Measurements from ENCODE around the gene TPGS2.
"Not testable (repeated sequence)": the region's sequence is repeated elsewhere in the genome, so short reads cannot be mapped to it uniquely, and the experiment has no call there.

The TPGS2 gene

DNA sequence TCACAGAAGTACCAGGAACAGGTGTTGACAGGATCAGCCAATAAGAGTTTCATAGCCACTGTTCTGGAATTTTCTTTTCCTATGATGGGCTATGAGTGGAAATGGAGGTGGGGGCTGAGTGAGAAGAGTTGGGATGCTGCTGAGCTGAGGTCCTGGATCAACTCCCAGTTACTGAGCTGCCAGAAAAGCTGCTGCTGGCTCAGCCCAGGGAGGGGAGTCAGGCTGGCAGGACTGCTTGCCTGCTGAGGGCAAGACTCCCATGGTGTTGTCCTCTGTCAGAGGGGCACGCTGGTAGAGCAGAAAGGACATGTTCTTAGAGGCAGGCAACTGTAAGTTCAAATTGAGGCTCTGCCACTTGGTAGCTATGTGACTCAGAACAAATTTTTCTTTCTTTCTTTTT, 11.8 kb downstream of the TPGS2 start:
- no peaks in the 10 kb centered on the region for H3K4me1 ChIP-seq (ENCODE audit: control insufficient read depth, insufficient read depth, low read length)
- H3K27ac ChIP-seq (ENCODE audit: low read depth, low read length): no peak overlapping the region
- H3K9ac ChIP-seq (ENCODE audit: low read length): no peak overlapping the region
- no peaks in the 10 kb centered on the region for H3K27me3 ChIP-seq (ENCODE audit: control insufficient read depth, insufficient read depth, low read length)
- H3K4me3 ChIP-seq (ENCODE audit: low read length): no peak overlapping the region
- H3K36me3 ChIP-seq (ENCODE audit: control insufficient read depth, insufficient read depth, low read length): peaks cover 6% of the 10 kb centered on the region

DNA sequence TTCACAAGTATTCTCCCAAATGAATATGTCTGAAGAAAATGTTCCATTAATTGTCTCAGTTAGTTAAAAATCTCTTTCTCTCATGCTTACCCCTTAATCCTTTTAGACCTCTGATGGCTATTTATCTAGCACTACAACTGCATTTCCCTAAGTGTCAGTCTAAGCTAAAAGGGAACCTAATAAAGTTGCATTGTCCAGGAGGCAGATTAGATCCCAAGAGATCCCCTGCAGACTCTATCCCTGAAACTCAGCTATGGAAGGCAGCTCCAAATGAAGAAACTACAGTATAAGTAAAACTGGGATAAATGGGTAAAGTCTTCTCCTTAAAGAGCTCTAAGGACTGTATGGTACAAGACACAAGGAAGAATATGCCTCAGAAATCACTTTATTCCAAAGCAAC, 12.7 kb downstream of the TPGS2 start:
- H3K4me1 ChIP-seq (ENCODE audit: control insufficient read depth, insufficient read depth, low read length); H3K36me3 ChIP-seq (ENCODE audit: control insufficient read depth, insufficient read depth, low read length); H3K9ac ChIP-seq (ENCODE audit: low read length); H3K27ac ChIP-seq (ENCODE audit: low read depth, low read length); H3K27me3 ChIP-seq (ENCODE audit: control insufficient read depth, insufficient read depth, low read length); H3K4me3 ChIP-seq (ENCODE audit: low read length): not testable (repeated sequence)

DNA sequence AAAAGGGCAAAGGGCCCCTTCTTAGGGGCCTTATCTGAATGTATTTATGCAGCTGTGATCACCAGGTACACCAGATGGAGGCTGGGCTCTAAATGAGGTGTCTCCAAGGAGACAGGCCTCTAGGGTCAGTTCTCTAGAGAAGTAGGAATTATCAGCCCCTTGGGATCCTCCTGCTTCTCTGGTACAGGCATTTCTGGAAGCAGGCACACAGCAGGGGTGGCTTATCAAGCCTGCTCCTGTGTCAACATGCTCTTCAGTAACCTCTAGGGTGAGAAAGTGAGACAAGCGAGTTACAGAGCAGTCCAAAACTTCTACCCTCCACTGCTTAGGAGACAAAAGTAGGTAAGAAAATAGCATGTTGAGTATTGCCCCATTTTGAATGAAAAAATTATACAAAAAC, 13.8 kb downstream of the TPGS2 start:
- peaks cover 6% of the 10 kb centered on the region for H3K36me3 ChIP-seq (ENCODE audit: control insufficient read depth, insufficient read depth, low read length)
- no peak overlapping the region for H3K4me3 ChIP-seq (ENCODE audit: low read length)
- H3K27me3 ChIP-seq (ENCODE audit: control insufficient read depth, insufficient read depth, low read length): no peaks in the 10 kb centered on the region
- H3K4me1 ChIP-seq (ENCODE audit: control insufficient read depth, insufficient read depth, low read length): no peaks in the 10 kb centered on the region
- H3K27ac ChIP-seq (ENCODE audit: low read depth, low read length): no peak overlapping the region
- H3K9ac ChIP-seq (ENCODE audit: low read length): no peak overlapping the region

DNA sequence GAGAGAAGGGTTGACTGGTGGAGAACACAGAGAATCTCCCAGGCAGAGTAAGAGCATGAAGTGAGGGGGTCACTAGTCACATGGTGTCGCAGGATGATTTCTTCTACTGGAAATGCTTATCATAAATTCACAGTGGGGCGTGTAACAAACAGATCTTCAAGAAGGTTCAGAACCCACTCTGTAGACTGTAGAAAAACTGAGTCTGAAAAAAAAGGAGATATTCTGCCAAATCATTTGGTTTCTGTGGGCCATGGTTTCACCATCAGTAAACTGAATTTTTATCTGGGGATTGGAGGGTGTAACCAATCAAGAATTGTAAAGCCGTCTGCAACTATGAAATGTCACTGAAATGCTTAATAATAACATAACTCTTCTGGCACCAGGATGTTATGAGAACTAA, 15.0 kb downstream of the TPGS2 start:
- Histone ChIP-seq H3K4me1 (ENCODE audit: control insufficient read depth, insufficient read depth, low read length) (no peaks in the 10 kb centered on the region), H3K9ac (ENCODE audit: low read length) (no peak overlapping the region), H3K36me3 (ENCODE audit: control insufficient read depth, insufficient read depth, low read length) (peaks cover 6% of the 10 kb centered on the region), H3K27me3 (ENCODE audit: control insufficient read depth, insufficient read depth, low read length) (no peaks in the 10 kb centered on the region), H3K27ac (ENCODE audit: low read depth, low read length) (no peak overlapping the region), H3K4me3 (ENCODE audit: low read length) (no peak overlapping the region)

DNA sequence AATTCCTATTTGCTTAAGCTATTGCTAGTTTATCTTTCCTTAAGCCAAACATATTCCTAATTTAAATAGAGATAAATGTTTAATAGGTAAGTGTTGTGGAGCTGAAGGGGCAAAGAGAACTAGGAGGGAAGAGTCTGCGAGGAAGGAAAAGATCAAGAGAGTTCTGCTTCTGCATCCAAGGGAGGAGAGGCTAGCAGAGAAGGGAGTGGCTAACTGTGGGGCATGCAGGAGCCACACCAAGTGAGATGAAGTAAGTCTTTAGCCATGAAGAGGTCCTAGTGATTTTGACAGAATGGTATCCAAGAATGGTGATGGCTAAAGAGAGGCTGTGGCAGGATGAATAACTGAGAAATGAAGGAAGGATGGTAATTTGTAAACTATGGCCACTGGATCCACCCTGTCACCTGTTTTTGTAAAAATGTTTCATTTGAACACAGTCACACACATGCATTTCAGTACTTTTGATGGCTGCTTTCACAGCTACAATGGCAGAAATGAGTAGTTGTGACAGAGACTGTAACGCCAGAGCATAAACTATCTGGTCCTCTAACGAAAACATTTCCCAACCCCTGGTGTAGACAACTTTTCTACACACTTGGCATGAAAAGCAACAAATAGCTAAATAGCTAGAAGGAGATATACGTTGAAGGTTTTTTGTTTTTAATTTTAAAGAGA, 15.6 kb downstream of the TPGS2 start:
- Histone ChIP-seq H3K4me3 (ENCODE audit: low read length) (no peak overlapping the region), H3K27ac (ENCODE audit: low read depth, low read length) (no peak overlapping the region), H3K4me1 (ENCODE audit: control insufficient read depth, insufficient read depth, low read length) (no peaks in the 10 kb centered on the region), H3K27me3 (ENCODE audit: control insufficient read depth, insufficient read depth, low read length) (no peaks in the 10 kb centered on the region), H3K9ac (ENCODE audit: low read length) (no peak overlapping the region), H3K36me3 (ENCODE audit: control insufficient read depth, insufficient read depth, low read length) (peaks cover 6% of the 10 kb centered on the region)

DNA sequence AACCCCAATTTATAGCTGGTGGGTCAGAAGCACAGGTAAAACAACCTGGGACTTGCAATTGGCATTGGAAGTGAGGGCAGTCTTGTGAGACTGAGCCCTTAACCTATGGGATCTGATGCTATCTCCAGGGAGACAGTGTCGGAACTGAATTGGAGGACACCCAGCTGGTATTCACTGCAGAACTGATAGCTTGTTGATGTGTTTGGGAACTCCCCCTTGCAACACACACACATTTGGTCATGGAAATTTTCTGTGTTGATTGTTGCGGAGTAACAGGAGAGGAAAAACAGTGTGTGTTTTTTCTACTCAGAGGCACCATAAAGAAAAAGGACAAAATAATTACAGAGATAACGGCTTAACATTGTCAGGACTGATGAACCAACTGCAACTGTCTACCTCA, 16.1 kb downstream of the TPGS2 start:
- peaks cover 5% of the 10 kb centered on the region for H3K36me3 ChIP-seq (ENCODE audit: control insufficient read depth, insufficient read depth, low read length)
- no peaks in the 10 kb centered on the region for H3K27me3 ChIP-seq (ENCODE audit: control insufficient read depth, insufficient read depth, low read length)
- H3K4me1 ChIP-seq (ENCODE audit: control insufficient read depth, insufficient read depth, low read length): no peaks in the 10 kb centered on the region
- H3K27ac ChIP-seq (ENCODE audit: low read depth, low read length): no peak overlapping the region
- no peak overlapping the region for H3K4me3 ChIP-seq (ENCODE audit: low read length)
- H3K9ac ChIP-seq (ENCODE audit: low read length): no peak overlapping the region

DNA sequence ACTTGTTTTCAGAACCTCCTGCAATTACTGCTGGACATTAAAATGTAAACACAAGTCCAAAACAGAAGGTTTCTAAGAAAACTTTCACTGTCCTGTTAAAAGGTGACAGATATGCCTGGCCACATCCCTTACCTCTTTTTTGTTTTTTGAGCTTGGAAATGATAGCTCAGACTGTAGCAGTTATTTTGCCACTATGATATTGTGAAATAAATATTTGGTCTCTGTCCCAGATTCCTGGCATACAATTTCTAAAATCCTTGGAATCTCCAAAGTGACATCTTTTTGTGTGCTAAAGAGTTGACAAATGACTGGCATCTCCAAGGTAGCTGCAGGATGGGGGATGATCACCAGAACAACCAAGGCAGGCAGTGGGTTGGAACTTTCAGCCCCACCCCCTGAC, 16.8 kb downstream of the TPGS2 start:
- Histone ChIP-seq H3K27ac (ENCODE audit: low read depth, low read length) (no peak overlapping the region), H3K4me3 (ENCODE audit: low read length) (no peak overlapping the region), H3K27me3 (ENCODE audit: control insufficient read depth, insufficient read depth, low read length) (no peaks in the 10 kb centered on the region), H3K9ac (ENCODE audit: low read length) (no peak overlapping the region), H3K4me1 (ENCODE audit: control insufficient read depth, insufficient read depth, low read length) (no peaks in the 10 kb centered on the region), H3K36me3 (ENCODE audit: control insufficient read depth, insufficient read depth, low read length) (peaks cover 4% of the 10 kb centered on the region)

DNA sequence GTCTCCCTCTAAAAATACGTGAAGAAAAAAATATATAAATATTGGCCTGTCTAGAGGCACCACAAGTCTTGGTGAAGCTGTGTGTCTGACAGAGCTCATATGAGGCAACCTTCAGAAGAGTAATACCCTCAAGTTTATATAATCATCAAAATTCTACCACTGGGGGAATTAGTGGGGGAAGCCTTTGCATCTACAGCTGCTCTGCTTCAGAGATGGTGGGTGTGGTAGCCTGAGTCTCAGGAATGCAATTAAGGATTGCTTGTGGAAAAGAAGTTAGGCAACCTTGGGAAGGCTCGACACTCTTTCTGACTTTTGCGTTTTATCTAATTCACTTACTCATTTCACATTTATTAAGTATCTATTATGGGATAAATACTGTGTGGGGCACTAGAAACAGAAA, 17.4 kb downstream of the TPGS2 start:
- H3K4me3 ChIP-seq (ENCODE audit: low read length): no peak overlapping the region
- H3K4me1 ChIP-seq (ENCODE audit: control insufficient read depth, insufficient read depth, low read length): no peaks in the 10 kb centered on the region
- H3K9ac ChIP-seq (ENCODE audit: low read length): no peak overlapping the region
- H3K27ac ChIP-seq (ENCODE audit: low read depth, low read length): no peak overlapping the region
- peaks cover 3% of the 10 kb centered on the region for H3K36me3 ChIP-seq (ENCODE audit: control insufficient read depth, insufficient read depth, low read length)
- no peaks in the 10 kb centered on the region for H3K27me3 ChIP-seq (ENCODE audit: control insufficient read depth, insufficient read depth, low read length)

DNA sequence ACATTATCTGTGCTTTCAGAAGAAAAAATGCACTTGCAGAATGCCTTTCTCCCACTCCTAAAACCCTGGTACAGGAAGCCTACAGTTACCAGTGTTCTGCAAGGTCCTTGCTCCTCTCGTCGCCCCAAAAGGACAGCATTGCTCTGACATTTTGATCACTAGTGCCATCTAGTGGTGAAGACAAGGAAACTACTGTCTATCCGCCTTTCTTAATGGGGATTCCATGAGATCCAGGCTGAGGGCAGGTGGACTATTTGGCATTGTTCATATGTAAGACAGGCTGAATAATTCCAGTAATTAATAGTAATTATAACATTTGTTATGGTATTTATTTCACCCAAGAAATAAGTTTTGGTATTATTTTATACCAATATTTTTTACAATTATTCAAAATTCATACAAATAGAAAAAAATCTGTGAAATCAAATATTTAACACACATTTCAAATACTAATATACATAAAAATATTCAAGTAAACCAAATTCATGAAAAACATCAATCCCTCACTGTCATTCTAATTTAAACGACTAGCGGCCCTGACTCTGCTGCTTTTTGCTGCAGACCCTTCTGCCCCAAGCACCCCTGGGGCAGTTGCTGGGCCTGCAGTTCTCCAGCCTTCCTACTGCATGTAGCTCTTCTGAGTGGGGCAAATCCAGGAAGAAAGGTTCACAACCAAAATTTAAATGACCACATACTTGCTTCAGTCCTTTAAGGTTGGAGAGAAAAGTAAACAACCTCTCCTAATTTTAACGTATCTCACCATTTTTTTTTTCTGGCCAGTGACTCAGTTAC, 19.0 kb downstream of the TPGS2 start:
- Histone ChIP-seq H3K36me3 (ENCODE audit: control insufficient read depth, insufficient read depth, low read length) (peaks cover 9% of the 10 kb centered on the region), H3K9ac (ENCODE audit: low read length) (no peak overlapping the region), H3K27me3 (ENCODE audit: control insufficient read depth, insufficient read depth, low read length) (no peaks in the 10 kb centered on the region), H3K4me3 (ENCODE audit: low read length) (no peak overlapping the region), H3K4me1 (ENCODE audit: control insufficient read depth, insufficient read depth, low read length) (no peaks in the 10 kb centered on the region), H3K27ac (ENCODE audit: low read depth, low read length) (no peak overlapping the region)

DNA sequence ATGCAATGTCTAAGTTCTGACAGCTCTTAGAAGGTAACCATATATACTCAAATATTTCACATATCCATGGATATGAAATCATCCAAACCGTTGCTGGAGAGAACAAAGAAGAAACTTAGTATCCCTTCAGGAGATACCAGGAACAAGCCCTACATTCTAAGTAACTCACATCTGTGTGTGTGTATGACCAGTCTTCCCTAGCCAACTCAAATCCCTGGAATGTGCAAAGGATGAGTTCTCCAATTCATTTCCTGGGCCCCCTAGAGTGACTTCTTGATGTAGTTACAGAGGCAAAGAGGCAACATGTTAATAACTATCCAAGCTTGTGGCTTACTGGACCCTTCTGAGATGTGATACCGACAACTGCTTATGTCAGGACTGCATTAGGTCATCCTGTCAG, 20.1 kb downstream of the TPGS2 start:
- H3K4me3 ChIP-seq (ENCODE audit: low read length): no peak overlapping the region
- H3K27me3 ChIP-seq (ENCODE audit: control insufficient read depth, insufficient read depth, low read length): no peaks in the 10 kb centered on the region
- H3K27ac ChIP-seq (ENCODE audit: low read depth, low read length): no peak overlapping the region
- peaks cover 14% of the 10 kb centered on the region for H3K36me3 ChIP-seq (ENCODE audit: control insufficient read depth, insufficient read depth, low read length)
- no peaks in the 10 kb centered on the region for H3K4me1 ChIP-seq (ENCODE audit: control insufficient read depth, insufficient read depth, low read length)
- H3K9ac ChIP-seq (ENCODE audit: low read length): no peak overlapping the region

DNA sequence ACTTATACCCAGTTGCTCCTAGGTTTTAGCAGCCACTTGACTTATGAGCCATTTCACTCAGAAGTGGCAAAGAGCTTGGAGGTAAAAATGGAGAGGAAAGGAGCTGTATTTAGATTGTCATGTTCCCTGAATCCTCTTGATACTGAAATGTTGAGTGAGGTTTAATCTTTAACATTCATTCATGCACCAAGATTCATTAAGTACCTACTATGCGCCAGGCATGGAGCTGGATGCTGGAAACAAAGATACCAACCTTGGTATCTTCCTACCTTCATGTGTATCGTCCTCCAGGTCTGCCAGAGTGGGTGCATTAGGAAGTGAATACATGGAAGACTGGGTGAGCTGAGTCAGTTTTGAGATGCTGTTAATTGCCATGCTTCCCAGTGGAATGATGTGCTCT, 23.7 kb downstream of the TPGS2 start:
- no peak overlapping the region for H3K4me3 ChIP-seq (ENCODE audit: low read length)
- peaks cover 17% of the 10 kb centered on the region for H3K36me3 ChIP-seq (ENCODE audit: control insufficient read depth, insufficient read depth, low read length)
- no peak overlapping the region for H3K27ac ChIP-seq (ENCODE audit: low read depth, low read length)
- H3K4me1 ChIP-seq (ENCODE audit: control insufficient read depth, insufficient read depth, low read length): no peaks in the 10 kb centered on the region
- H3K27me3 ChIP-seq (ENCODE audit: control insufficient read depth, insufficient read depth, low read length): no peaks in the 10 kb centered on the region
- no peak overlapping the region for H3K9ac ChIP-seq (ENCODE audit: low read length)

DNA sequence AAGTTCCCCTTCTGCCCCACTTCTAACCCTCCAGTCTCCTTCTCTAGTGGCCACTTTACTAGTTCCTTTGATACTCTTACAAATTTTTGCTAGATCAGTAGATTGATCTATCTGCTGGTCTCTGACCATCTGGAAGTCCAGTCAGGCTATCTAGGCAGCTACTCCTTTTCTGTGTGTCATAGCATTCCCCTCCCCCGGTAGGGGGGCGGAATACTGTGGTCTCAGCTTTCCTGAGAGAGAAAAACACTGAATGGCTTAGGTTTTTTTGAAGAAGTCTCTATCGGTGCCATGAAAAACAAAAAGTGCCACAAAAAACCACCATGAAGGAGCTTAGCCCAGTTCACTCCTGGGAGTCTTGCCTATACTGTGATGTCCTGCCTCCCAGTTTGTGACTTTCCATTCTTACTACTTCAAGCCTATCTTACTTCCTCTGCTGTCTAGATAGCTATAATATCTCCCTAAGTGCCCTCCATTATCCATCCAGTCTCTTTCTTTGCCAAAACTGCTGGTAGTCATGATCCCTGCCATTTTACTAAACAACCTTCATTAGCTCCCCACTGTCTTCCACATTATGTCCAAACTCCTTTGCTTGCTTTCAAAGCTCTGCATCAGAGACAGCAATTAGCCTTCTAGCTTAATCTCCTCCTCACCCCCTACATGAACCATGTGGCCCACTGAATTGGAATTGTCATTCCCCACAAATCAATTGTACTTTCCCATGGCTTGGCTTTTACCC, 29.9 kb downstream of the TPGS2 start:
- H3K4me3 ChIP-seq (ENCODE audit: low read length): no peak overlapping the region
- H3K27ac ChIP-seq (ENCODE audit: low read depth, low read length): no peak overlapping the region
- no peaks in the 10 kb centered on the region for H3K4me1 ChIP-seq (ENCODE audit: control insufficient read depth, insufficient read depth, low read length)
- no peak overlapping the region for H3K9ac ChIP-seq (ENCODE audit: low read length)
- peaks cover 11% of the 10 kb centered on the region for H3K36me3 ChIP-seq (ENCODE audit: control insufficient read depth, insufficient read depth, low read length)
- no peaks in the 10 kb centered on the region for H3K27me3 ChIP-seq (ENCODE audit: control insufficient read depth, insufficient read depth, low read length)

Data from rectal smooth muscle tissue (tissue), 1 donor.